Glutamatergic neuron (in vitro differentiated cells): ENCODE measurements around the gene ACSF3. TPM values are rescaled to one million over a fixed set of nuclear protein-coding genes. Genes with fewer than 3 reads are reported as not detected.
A peak's percentile ranks its signal among the peaks of the same experiment; 100 is the strongest.

Experiments
- DNase-seq: peaks from one replicate; pipeline ENCODE4 v3.0.0; 2022
- H3K27ac Mint-ChIP-seq: one replicate; pipeline ENCODE4 v1.8.0; 2020; ENCODE audit warnings: mild to moderate bottlenecking, mixed read lengths, inconsistent platforms; ENCODE audit not compliant: unreplicated experiment
- H3K27me3 Mint-ChIP-seq: one replicate; pipeline ENCODE4 v1.8.0; 2020; ENCODE audit warnings: mild to moderate bottlenecking, moderate library complexity, mixed read lengths, inconsistent platforms; ENCODE audit not compliant: unreplicated experiment
- H3K36me3 Mint-ChIP-seq: one replicate; pipeline ENCODE4 v1.8.0; 2020; ENCODE audit warnings: mild to moderate bottlenecking, mixed read lengths, inconsistent platforms; ENCODE audit not compliant: unreplicated experiment
- H3K4me1 Mint-ChIP-seq: one replicate; pipeline ENCODE4 v1.8.0; 2020; ENCODE audit warnings: mild to moderate bottlenecking, low read depth, mixed read lengths, inconsistent platforms; ENCODE audit not compliant: unreplicated experiment
- H3K4me3 Mint-ChIP-seq: one replicate; pipeline ENCODE4 v1.8.0; 2020; ENCODE audit warnings: mild to moderate bottlenecking, mixed read lengths, inconsistent platforms; ENCODE audit not compliant: unreplicated experiment
- H3K9me3 Mint-ChIP-seq: one replicate; pipeline ENCODE4 v1.8.0; 2020; ENCODE audit warnings: mild to moderate bottlenecking, moderate library complexity, mixed read lengths, inconsistent platforms; ENCODE audit not compliant: unreplicated experiment
- total RNA-seq: library from RNA; stranded (reverse); fragmentation: NEBNext Ultra II Directional; extraction: Animal tissue kit (Norgen Biotek cat#: 25700); gene quantifications from one replicate; pipeline ENCODE4 v1.2.1, GENCODE V29; 2021; ENCODE audit not compliant: unreplicated experiment
- TF ChIP-seq, protein P1 (sequence below): fragments of 200-600 bp; sonication (generic); IDR thresholded peaks from one replicate; pipeline ENCODE4 v1.5.0; 2021; ENCODE audit not compliant: partially characterized antibody, unreplicated experiment

ACSF3 gene
- total RNA-seq, 1 donor from 2014 or later, result 29.3 TPM

DNA sequence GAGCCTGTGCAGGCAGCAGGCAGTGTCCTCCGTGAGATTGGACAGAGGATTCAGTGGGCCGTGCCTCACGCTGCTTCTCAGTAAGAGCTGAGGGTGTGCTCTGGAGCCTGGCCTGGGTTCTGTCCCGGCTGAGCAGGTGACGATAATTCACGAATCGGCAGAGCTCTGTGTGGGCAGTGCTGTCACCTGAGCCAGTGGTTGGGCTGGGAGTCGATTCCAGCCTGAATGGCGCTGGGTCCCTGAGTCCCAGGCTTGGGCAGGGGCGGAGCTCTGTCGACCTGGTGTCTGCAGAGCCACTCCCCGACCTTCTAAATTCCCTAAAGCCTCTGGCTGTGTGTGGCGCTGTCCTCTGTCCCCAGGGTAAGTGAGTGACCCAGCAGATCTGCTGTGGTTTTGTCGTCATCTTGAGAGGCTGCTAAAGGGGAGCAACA, 8.4 kb downstream of the ACSF3 start:
- Mint-ChIP-seq H3K4me1 (peaks cover 24% of the 10 kb centered on the region), H3K27me3 (peaks cover 4% of the 10 kb centered on the region), H3K27ac (no peak overlapping the region), H3K36me3 (no peaks in the 10 kb centered on the region), H3K9me3 (peaks cover 4% of the 10 kb centered on the region), H3K4me3 (no peak overlapping the region)
- no peak for DNase-seq
- TF ChIP-seq, protein P1, sequence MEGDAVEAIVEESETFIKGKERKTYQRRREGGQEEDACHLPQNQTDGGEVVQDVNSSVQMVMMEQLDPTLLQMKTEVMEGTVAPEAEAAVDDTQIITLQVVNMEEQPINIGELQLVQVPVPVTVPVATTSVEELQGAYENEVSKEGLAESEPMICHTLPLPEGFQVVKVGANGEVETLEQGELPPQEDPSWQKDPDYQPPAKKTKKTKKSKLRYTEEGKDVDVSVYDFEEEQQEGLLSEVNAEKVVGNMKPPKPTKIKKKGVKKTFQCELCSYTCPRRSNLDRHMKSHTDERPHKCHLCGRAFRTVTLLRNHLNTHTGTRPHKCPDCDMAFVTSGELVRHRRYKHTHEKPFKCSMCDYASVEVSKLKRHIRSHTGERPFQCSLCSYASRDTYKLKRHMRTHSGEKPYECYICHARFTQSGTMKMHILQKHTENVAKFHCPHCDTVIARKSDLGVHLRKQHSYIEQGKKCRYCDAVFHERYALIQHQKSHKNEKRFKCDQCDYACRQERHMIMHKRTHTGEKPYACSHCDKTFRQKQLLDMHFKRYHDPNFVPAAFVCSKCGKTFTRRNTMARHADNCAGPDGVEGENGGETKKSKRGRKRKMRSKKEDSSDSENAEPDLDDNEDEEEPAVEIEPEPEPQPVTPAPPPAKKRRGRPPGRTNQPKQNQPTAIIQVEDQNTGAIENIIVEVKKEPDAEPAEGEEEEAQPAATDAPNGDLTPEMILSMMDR, result no peak

DNA sequence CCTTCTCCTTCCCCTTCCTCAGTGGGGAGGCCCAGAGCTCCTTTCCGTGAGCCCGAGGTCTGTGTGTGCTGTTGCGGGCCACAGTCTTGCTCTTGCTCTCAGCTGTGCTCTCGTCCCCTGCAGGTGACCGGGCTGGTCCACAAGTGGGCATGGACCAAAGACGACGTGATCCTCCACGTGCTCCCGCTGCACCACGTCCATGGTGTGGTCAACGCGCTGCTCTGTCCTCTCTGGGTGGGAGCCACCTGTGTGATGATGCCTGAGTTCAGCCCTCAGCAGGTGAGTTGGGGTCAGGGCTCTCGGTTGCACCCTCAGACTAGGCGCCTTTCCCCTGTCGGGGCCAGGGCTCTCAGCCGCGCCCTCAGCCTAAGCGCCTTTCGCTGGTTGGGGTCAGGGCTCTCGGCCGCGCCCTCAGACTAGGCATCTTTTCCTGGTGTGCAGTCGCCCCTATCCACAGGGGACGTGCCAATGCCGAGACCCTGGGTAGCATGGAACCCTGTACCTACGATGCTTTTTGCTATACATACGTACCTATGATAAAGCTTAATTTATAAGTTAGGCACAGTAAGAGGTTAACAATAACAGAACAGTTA, 8.9 kb downstream of the ACSF3 start:
- Mint-ChIP-seq H3K9me3 (peaks cover 4% of the 10 kb centered on the region), H3K4me3 (no peak overlapping the region), H3K4me1 (peaks cover 22% of the 10 kb centered on the region), H3K27ac (no peak overlapping the region), H3K27me3 (peaks cover 7% of the 10 kb centered on the region), H3K36me3 (peaks cover 5% of the 10 kb centered on the region)
- DNase-seq, result no peak
- TF ChIP-seq, protein P1, result no peak

DNA sequence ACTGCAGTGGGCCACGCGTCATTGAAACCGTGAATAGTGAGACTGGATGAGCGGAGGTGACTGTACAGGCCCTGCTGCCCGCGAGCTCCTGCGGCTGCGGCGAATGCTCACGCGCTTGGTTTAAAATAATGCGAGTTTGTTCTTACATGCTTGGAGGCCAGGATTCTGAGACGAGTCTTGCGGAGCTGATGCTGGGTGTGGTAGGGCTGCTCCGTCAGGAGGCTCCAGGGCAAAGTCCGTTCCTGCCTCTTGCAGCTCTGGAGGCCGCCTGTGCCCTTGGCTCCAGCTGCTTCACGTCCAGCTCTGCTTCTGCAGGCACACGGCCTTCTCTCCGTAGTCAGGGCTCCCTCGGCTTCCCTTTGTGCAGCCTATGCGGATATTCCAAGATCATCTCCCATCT, 9.5 kb downstream of the ACSF3 start:
- no peak for DNase-seq
- Mint-ChIP-seq H3K4me1 (peaks cover 17% of the 10 kb centered on the region), H3K9me3 (peaks cover 3% of the 10 kb centered on the region), H3K27ac (no peak overlapping the region), H3K27me3 (peaks cover 7% of the 10 kb centered on the region), H3K36me3 (peaks cover 10% of the 10 kb centered on the region), H3K4me3 (no peak overlapping the region)
- TF ChIP-seq, protein P1, result no peak

DNA sequence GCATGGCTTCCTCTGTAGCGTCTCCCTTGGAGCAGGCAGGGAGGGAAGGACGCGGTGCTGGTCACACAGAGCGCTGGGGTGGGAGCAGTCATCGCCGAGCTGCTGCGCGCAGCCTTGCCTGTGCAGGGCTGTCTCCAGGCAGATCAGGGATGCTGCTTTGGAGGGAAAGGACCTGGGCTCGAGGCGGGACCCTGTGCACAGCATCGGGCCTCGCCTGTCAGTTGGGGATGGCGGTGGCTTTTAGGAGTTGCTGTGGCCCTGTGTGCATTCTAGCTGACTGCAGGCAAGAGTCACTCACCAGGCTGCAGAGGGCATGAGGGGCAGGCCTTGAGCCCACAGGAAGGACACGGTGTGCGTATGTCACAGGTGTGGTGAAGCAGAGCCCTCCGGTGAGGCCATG, 10.1 kb downstream of the ACSF3 start:
- peaks cover 14% of the 10 kb centered on the region for H3K4me1 Mint-ChIP-seq
- no peak overlapping the region for H3K4me3 Mint-ChIP-seq
- no peak overlapping the region for H3K27ac Mint-ChIP-seq
- TF ChIP-seq, protein P1, result no peak
- H3K27me3 Mint-ChIP-seq, result peaks cover 9% of the 10 kb centered on the region
- peaks cover 5% of the 10 kb centered on the region for H3K9me3 Mint-ChIP-seq
- peaks cover 16% of the 10 kb centered on the region for H3K36me3 Mint-ChIP-seq
- DNase-seq, result no peak

DNA sequence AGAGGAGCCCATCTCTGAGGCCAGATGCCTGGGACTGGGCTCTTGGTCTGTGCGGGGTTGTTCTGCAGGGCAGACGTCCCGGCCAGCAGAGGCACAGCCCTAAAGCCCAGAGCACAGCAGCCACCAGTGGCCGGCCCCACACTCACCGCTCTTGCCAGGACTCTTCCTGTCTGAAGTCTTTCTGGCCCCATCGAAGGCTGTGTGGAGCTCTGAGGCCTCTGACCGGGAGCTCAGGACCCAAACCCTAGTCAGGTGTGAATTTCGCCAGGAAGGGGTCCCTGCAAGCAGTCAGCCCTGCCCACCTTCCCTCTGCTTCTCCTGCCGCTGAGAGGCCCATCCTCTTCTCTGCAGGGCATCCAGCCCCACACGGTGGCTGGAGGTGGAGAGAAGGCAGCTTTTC, 10.7 kb downstream of the ACSF3 start:
- TF ChIP-seq, protein P1, result no peak
- peak; percentile 7 for DNase-seq
- Mint-ChIP-seq H3K27ac (no peak overlapping the region), H3K4me1 (peaks cover 14% of the 10 kb centered on the region), H3K36me3 (peaks cover 16% of the 10 kb centered on the region), H3K27me3 (peaks cover 9% of the 10 kb centered on the region), H3K4me3 (no peak overlapping the region), H3K9me3 (peaks cover 5% of the 10 kb centered on the region)
